HL-60 (cell line): ENCODE data around the gene SREK1IP1.

ENCODE experiments used
- CTCF ChIP-seq: IDR thresholded peaks from one replicate; pipeline ENCODE4 v1.5.1; 2011; ENCODE audit warnings: low read length, control low read depth, inconsistent platforms; ENCODE audit not compliant: insufficient read depth
- POLR2AphosphoS5 ChIP-seq: IDR thresholded peaks from 2 replicates; pipeline ENCODE4 v1.6.1; 2012; ENCODE audit warnings: low read depth
- REST ChIP-seq: IDR thresholded peaks from 2 replicates; pipeline ENCODE4 v1.6.1; 2012; ENCODE audit warnings: low read depth; ENCODE audit not compliant: insufficient replicate concordance
- SPI1 ChIP-seq: IDR thresholded peaks from 2 replicates; pipeline ENCODE4 v1.6.1; 2012; ENCODE audit warnings: low read depth, mild to moderate bottlenecking, borderline replicate concordance

- TF ChIP-seq CTCF, result no peak
- no peak for TF ChIP-seq SPI1
- no peak for TF ChIP-seq POLR2AphosphoS5
- no peak for TF ChIP-seq REST
Measured at GRCh38 chr5:64700765-64701164, 67.7 kb downstream of the SREK1IP1 start.
